HEK293 (cell line): ENCODE measurements around the gene KCTD2.
A peak's percentile ranks its signal among the peaks of the same experiment; 100 is the strongest.

Experiments
- CTCF ChIA-PET: fragments of 350-600 bp; formaldehyde crosslinking; extraction: SDS; loops from one replicate; lab custom pipeline; 2021; ENCODE audit warnings: antibody characterized with exemption; lab: Yijun Ruan, JAX
- POLR2A ChIA-PET: fragments of 300-600 bp; formaldehyde crosslinking; extraction: SDS; loops from one replicate; lab custom pipeline; 2020; ENCODE audit warnings: antibody characterized with exemption, inconsistent platforms; lab: Yijun Ruan, JAX
- H3K27ac ChIP-seq: fragments of 200-500 bp; sonication (Bioruptor generic); 2 replicates; pipeline ENCODE4 v1.5.1; 2014; ENCODE audit warnings: low read depth, low read length, control low read depth, inconsistent platforms; ENCODE audit errors: extremely low read depth
- H3K36me3 ChIP-seq, 2 experiments: fragments of 200-500 bp in 1 of 2; sonication (Bioruptor generic) in 1 of 2; 1 replicate in 1 of 2; 2 replicates in 1 of 2; pipeline ENCODE4 v1.5.1; 2014 to 2017; ENCODE audit warnings: inconsistent platforms in 2 of 2, low read length in 2 of 2; ENCODE audit not compliant: control insufficient read depth in 2 of 2, insufficient read depth in 1 of 2
- H3K4me1 ChIP-seq: fragments of 200-500 bp; sonication (Bioruptor generic); 2 replicates; pipeline ENCODE4 v1.5.1; 2014; ENCODE audit warnings: mild to moderate bottlenecking, low read length, inconsistent platforms; ENCODE audit not compliant: control insufficient read depth, insufficient read depth
- H3K4me3 ChIP-seq: 2 replicates; pipeline ENCODE4 v1.5.1; 2011; ENCODE audit warnings: low read depth, mild to moderate bottlenecking, control low read depth, low read length, moderate library complexity
- H3K9me3 ChIP-seq: fragments of 200-500 bp; sonication (Bioruptor generic); 2 replicates; pipeline ENCODE4 v1.5.1; 2014; ENCODE audit warnings: low read depth, low read length, inconsistent platforms; ENCODE audit not compliant: control insufficient read depth, insufficient read depth
- ELK4 ChIP-seq: IDR thresholded peaks from 2 replicates; pipeline ENCODE4 v1.6.1; 2011; ENCODE audit warnings: mild to moderate bottlenecking, low read depth, low read length, borderline replicate concordance
- KLF10 ChIP-seq: fragments of 450-650 bp; IDR thresholded peaks from 2 replicates; pipeline ENCODE4 v1.5.1; 2018; ENCODE audit warnings: missing biosample characterization, mild to moderate bottlenecking, missing genetic modification characterization
- KLF8 ChIP-seq: fragments of 450-650 bp; formaldehyde crosslinking; IDR thresholded peaks from 2 replicates; pipeline ENCODE4 v1.5.1; 2016; ENCODE audit warnings: missing biosample characterization, missing genetic modification characterization
- MYNN ChIP-seq: fragments of 450-650 bp; formaldehyde crosslinking; IDR thresholded peaks from 2 replicates; pipeline ENCODE4 v1.5.1; 2016; ENCODE audit warnings: missing biosample characterization, missing genetic modification characterization, borderline replicate concordance
- MZF1 ChIP-seq: fragments of 450-650 bp; formaldehyde crosslinking; IDR thresholded peaks from 2 replicates; pipeline ENCODE4 v1.5.1; 2017; ENCODE audit warnings: missing biosample characterization, missing genetic modification characterization, borderline replicate concordance
- PRDM10 ChIP-seq: fragments of 450-650 bp; formaldehyde crosslinking; IDR thresholded peaks from 2 replicates; pipeline ENCODE4 v1.5.1; 2016; ENCODE audit warnings: missing biosample characterization, missing genetic modification characterization
- SP2 ChIP-seq: fragments of 450-650 bp; formaldehyde crosslinking; IDR thresholded peaks from 2 replicates; pipeline ENCODE4 v1.5.1; 2016; ENCODE audit warnings: missing biosample characterization, missing genetic modification characterization
- SP3 ChIP-seq: fragments of 450-650 bp; formaldehyde crosslinking; IDR thresholded peaks from 2 replicates; pipeline ENCODE4 v1.5.1; 2016; ENCODE audit warnings: missing biosample characterization, missing genetic modification characterization
- YY1 ChIP-seq: fragments of 450-650 bp; formaldehyde crosslinking; IDR thresholded peaks from 2 replicates; pipeline ENCODE4 v1.5.1; 2018; ENCODE audit warnings: missing biosample characterization, missing genetic modification characterization
- ZBTB21 ChIP-seq: fragments of 450-650 bp; formaldehyde crosslinking; IDR thresholded peaks from 2 replicates; pipeline ENCODE4 v1.5.1; 2017; ENCODE audit warnings: missing biosample characterization, missing genetic modification characterization
- ZBTB48 ChIP-seq: fragments of 450-650 bp; formaldehyde crosslinking; IDR thresholded peaks from 2 replicates; pipeline ENCODE4 v1.5.1; 2016; ENCODE audit warnings: missing biosample characterization, missing genetic modification characterization
- ZEB2 ChIP-seq: fragments of 450-650 bp; formaldehyde crosslinking; IDR thresholded peaks from 2 replicates; pipeline ENCODE4 v1.5.1; 2016; ENCODE audit warnings: missing biosample characterization, missing genetic modification characterization
- ZNF132 ChIP-seq: fragments of 450-650 bp; formaldehyde crosslinking; IDR thresholded peaks from 2 replicates; pipeline ENCODE4 v1.5.1; 2017; ENCODE audit warnings: missing biosample characterization, missing genetic modification characterization, borderline replicate concordance
- ZNF174 ChIP-seq: fragments of 450-650 bp; formaldehyde crosslinking; IDR thresholded peaks from 2 replicates; pipeline ENCODE4 v1.5.0; 2017; ENCODE audit warnings: missing biosample characterization, mild to moderate bottlenecking, missing genetic modification characterization
- ZNF202 ChIP-seq: fragments of 450-650 bp; formaldehyde crosslinking; IDR thresholded peaks from 2 replicates; pipeline ENCODE4 v1.5.1; 2016; ENCODE audit warnings: missing biosample characterization, missing genetic modification characterization, borderline replicate concordance
- ZNF292 ChIP-seq: fragments of 450-650 bp; formaldehyde crosslinking; IDR thresholded peaks from 2 replicates; pipeline ENCODE4 v1.5.1; 2016; ENCODE audit warnings: low read depth, missing biosample characterization, missing genetic modification characterization, borderline replicate concordance
- ZNF335 ChIP-seq: fragments of 450-650 bp; formaldehyde crosslinking; conservative IDR thresholded peaks from 2 replicates; pipeline ENCODE4 v1.5.1; 2016; ENCODE audit warnings: missing biosample characterization, missing genetic modification characterization
- ZNF600 ChIP-seq: fragments of 450-650 bp; formaldehyde crosslinking; IDR thresholded peaks from 2 replicates; pipeline ENCODE4 v1.5.1; 2016; ENCODE audit warnings: missing biosample characterization, missing genetic modification characterization
- ZNF645 ChIP-seq: fragments of 450-650 bp; formaldehyde crosslinking; IDR thresholded peaks from 2 replicates; pipeline ENCODE4; 2016; ENCODE audit warnings: missing biosample characterization, missing genetic modification characterization
- ZNF76 ChIP-seq: fragments of 450-650 bp; formaldehyde crosslinking; IDR thresholded peaks from 2 replicates; pipeline ENCODE4; 2016; ENCODE audit warnings: low read depth, missing biosample characterization, missing genetic modification characterization, borderline replicate concordance
- ZSCAN16 ChIP-seq: fragments of 450-650 bp; formaldehyde crosslinking; IDR thresholded peaks from 2 replicates; pipeline ENCODE4 v1.5.1; 2016; ENCODE audit warnings: missing biosample characterization, missing genetic modification characterization
- ZSCAN30 ChIP-seq: fragments of 450-650 bp; IDR thresholded peaks from 2 replicates; pipeline ENCODE4 v1.5.1; 2018; ENCODE audit warnings: missing biosample characterization, mild to moderate bottlenecking, missing genetic modification characterization, moderate library complexity
- TF ChIP-seq, protein P1 (sequence below): fragments of 450-650 bp; formaldehyde crosslinking; IDR thresholded peaks from 2 replicates; pipeline ENCODE4 v1.5.1; 2016; ENCODE audit warnings: missing biosample characterization, missing genetic modification characterization
- TF ChIP-seq, protein P2 (sequence below): fragments of 450-650 bp; formaldehyde crosslinking; IDR thresholded peaks from 2 replicates; pipeline ENCODE4 v1.5.1; 2016; ENCODE audit warnings: missing biosample characterization, missing genetic modification characterization

The KCTD2 gene, protein sequence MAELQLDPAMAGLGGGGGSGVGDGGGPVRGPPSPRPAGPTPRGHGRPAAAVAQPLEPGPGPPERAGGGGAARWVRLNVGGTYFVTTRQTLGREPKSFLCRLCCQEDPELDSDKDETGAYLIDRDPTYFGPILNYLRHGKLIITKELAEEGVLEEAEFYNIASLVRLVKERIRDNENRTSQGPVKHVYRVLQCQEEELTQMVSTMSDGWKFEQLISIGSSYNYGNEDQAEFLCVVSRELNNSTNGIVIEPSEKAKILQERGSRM

GRCh38 chr17:75046407-75047289 lies at the start of gene KCTD2, which contains the start of gene ATP5PD:
KCTD2 (plus strand) TSS chr17:75047225; CDS start chr17:75047251, 26 bp downstream.
ATP5PD (minus strand) TSS chr17:75046969; CDS start chr17:75042650, 4,319 bp downstream.
- ChIA-PET CTCF (interaction anchor here (0.5 to 2.3 kb wide), 4 partner anchors 14 to 122 kb away, joined by 3 to 14 read pairs (median 4); no protein-coding TSS in a partner anchor), POLR2A (interaction anchor here (0.5 to 4.8 kb wide), 12 partner anchors 10 to 347 kb away, joined by 3 to 44 read pairs (median 5); partner anchors contain the start of genes ARMC7, CDR2L and MRPL58)
- TF ChIP-seq MZF1 (tag by site-specific recombination), result 0 out of 2 replicates have a peak, but pooled peaks have one; percentile 32
- TF ChIP-seq ZBTB21 (tag by site-specific recombination), result 0 out of 2 replicates have a peak, but pooled peaks have one; percentile 23
- TF ChIP-seq KLF8 (tag by site-specific recombination), result peak; percentile 47; the same call in 1 of the 2 replicates
- TF ChIP-seq, protein P1, sequence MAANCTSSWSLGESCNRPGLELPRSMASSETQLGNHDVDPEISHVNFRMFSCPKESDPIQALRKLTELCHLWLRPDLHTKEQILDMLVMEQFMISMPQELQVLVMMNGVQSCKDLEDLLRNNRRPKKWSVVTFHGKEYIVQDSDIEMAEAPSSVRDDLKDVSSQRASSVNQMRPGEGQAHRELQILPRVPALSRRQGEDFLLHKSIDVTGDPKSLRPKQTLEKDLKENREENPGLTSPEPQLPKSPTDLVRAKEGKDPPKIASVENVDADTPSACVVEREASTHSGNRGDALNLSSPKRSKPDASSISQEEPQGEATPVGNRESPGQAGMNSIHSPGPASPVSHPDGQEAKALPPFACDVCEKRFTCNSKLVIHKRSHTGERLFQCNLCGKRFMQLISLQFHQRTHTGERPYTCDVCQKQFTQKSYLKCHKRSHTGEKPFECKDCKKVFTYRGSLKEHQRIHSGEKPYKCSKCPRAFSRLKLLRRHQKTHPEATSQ (tag by site-specific recombination), result peak; percentile 14; the same call in 1 of the 2 replicates
- TF ChIP-seq ZNF174 (tag by site-specific recombination), result no peak
- TF ChIP-seq SP2, result peak; percentile 99
- peak; percentile 61; the same call in 1 of the 2 replicates for TF ChIP-seq YY1
- peak; percentile 87; the same call in 1 of the 2 replicates for TF ChIP-seq ZNF76 (tag by site-specific recombination)
- TF ChIP-seq ZBTB48, result peak; percentile 100
- TF ChIP-seq PRDM10, result peak; percentile 94
- no peak; the same call in 1 of the 2 replicates for TF ChIP-seq ELK4
- 0 out of 2 replicates have a peak, but pooled peaks have one; percentile 39 for TF ChIP-seq MYNN
- TF ChIP-seq ZNF600 (tag by site-specific recombination), result peak; percentile 84
- TF ChIP-seq SP3 (tag by site-specific recombination), result peak; percentile 92
- TF ChIP-seq ZEB2, result peak; percentile 73; the same call in 1 of the 2 replicates
- no peak for TF ChIP-seq ZNF202 (tag by site-specific recombination)
- no peak for TF ChIP-seq ZNF132 (tag by site-specific recombination)
- TF ChIP-seq KLF10 (tag by site-specific recombination), result peak; percentile 64; the same call in 1 of the 2 replicates
- peak; percentile 68 for TF ChIP-seq ZNF335 (tag by site-specific recombination)
- TF ChIP-seq, protein P2, sequence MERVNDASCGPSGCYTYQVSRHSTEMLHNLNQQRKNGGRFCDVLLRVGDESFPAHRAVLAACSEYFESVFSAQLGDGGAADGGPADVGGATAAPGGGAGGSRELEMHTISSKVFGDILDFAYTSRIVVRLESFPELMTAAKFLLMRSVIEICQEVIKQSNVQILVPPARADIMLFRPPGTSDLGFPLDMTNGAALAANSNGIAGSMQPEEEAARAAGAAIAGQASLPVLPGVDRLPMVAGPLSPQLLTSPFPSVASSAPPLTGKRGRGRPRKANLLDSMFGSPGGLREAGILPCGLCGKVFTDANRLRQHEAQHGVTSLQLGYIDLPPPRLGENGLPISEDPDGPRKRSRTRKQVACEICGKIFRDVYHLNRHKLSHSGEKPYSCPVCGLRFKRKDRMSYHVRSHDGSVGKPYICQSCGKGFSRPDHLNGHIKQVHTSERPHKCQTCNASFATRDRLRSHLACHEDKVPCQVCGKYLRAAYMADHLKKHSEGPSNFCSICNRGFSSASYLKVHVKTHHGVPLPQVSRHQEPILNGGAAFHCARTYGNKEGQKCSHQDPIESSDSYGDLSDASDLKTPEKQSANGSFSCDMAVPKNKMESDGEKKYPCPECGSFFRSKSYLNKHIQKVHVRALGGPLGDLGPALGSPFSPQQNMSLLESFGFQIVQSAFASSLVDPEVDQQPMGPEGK, result peak; percentile 98
- TF ChIP-seq ZSCAN16 (tag by site-specific recombination), result peak; percentile 25; the same call in 1 of the 2 replicates
- TF ChIP-seq ZNF292, result no peak
- peak; percentile 68 for TF ChIP-seq ZSCAN30 (tag by site-specific recombination)
- TF ChIP-seq ZNF645 (tag by site-specific recombination), result no peak

More at GRCh38 chr17:75046407-75047289, at the start of gene KCTD2, which contains the start of gene ATP5PD:
- peaks cover 8% of the 10 kb centered on the region; the same call in 1 of the 2 replicates for H3K4me1 ChIP-seq
- no peaks in the 10 kb centered on the region for H3K9me3 ChIP-seq
- peak within 1 kb of the TSS; percentile 99 for H3K4me3 ChIP-seq
- peaks cover 16 to 33% of the 10 kb centered on the region in 2 experiments for H3K36me3 ChIP-seq
- H3K27ac ChIP-seq, result peak within 1 kb of the TSS; percentile 92
